Activated T-cell treated with anti-CD3 and anti-CD28 coated beads, Interleukin-2, amount 50 U/mL, for 24 hours (primary cell): ENCODE data around the gene TUBA4B.
"Not testable (repeated sequence)": the region's sequence is repeated elsewhere in the genome, so short reads cannot be mapped to it uniquely, and the experiment has no call there.

ENCODE experiments used
- DNase-seq: peaks from one replicate; pipeline ENCODE4 v3.0.0-alpha.2; 2020
- H3K27ac Mint-ChIP-seq: 2 replicates; pipeline ENCODE4 v1.8.0; 2020; ENCODE audit warnings: mild to moderate bottlenecking, mixed read lengths
- H3K27me3 Mint-ChIP-seq: 2 replicates; pipeline ENCODE4 v1.8.0; 2020; ENCODE audit warnings: mixed read lengths
- H3K36me3 Mint-ChIP-seq: 2 replicates; pipeline ENCODE4 v1.8.0; 2020; ENCODE audit warnings: low read depth, mixed read lengths
- H3K4me1 Mint-ChIP-seq: 2 replicates; pipeline ENCODE4 v1.8.0; 2020; ENCODE audit warnings: low read depth, mixed read lengths
- H3K4me3 Mint-ChIP-seq: 2 replicates; pipeline ENCODE4 v1.8.0; 2020; ENCODE audit warnings: mild to moderate bottlenecking, moderate library complexity, mixed read lengths
- H3K9me3 Mint-ChIP-seq: 2 replicates; pipeline ENCODE4 v1.8.0; 2020; ENCODE audit warnings: mixed read lengths

Gene TUBA4B

DNA sequence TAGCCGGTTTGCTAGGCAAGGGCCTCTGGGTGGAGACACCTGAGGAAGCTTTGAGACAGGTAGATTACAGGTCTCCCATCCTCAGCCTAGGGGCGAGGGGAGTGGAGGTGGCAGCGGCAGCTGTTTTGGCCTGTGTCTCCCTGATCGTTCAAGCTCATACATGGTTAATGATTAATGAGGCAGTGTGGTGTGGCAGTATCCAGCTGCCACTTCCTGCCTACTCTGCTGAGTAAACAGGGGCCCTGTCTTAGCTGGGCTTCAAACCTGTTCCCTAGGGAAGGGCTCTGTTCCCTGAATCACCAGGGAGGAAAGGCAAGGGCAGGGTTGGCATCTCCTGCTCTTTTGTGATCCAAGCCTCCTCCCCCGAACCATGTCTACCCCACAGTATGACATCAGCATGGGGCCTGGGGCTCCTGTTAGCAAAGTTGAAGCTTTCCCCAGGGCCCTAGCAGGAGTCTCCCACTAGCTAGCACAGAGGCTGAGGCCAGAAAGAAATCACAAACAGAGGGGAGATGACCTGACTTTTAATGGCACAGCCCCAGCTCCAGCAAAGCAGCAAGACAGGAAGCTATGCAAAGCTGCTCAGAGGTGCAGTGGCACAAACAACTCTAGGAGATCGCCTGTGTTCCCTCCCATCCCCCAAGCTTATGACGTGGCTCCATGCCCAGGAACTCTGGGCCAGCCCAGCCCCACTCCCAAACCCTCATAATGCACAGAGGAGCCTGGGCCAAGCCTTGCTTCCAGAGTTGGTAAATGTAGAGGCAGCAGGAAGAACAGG lies 3.7 kb upstream of the TUBA4B start:
- H3K4me3 Mint-ChIP-seq: peak overlapping the region; percentile 95

DNA sequence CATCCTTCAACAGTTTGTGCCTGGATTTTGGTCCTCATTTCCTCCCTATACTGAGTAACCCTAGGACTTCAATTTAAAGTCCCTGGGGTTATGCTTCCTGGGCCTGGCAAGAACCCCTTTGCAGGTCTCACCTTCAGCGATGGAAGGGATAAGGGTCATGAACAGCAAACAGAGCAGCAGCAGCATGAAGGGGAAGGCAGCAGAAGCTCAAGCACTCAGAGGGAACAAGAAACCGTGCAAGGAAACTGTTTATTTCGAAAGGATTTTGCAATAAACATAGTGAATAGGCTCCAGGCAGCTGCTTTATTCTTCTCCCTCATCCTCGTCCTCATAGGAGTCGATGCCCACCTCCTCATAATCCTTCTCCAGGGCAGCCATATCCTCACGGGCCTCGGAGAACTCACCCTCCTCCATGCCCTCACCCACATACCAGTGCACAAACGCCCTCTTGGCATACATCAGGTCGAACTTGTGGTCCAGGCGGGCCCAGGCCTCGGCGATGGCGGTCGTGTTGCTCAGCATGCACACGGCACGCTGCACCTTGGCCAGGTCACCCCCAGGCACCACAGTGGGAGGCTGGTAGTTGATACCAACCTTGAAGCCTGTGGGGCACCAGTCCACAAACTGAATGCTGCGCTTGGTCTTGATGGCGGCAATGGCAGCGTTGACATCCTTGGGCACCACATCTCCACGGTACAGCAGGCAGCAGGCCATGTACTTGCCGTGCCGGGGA lies 2.8 kb upstream of the TUBA4B start:
- no peak for DNase-seq
- Mint-ChIP-seq H3K27ac (peak overlapping the region; percentile 92), H3K4me1 (peaks cover 80% of the 10 kb centered on the region), H3K4me3 (peak overlapping the region; percentile 95), H3K9me3 (no peaks in the 10 kb centered on the region), H3K27me3 (no peaks in the 10 kb centered on the region), H3K36me3 (peaks cover 80% of the 10 kb centered on the region)

More for the DNA sequence above, 3.7 kb upstream of the TUBA4B start:
- Mint-ChIP-seq H3K9me3 (no peaks in the 10 kb centered on the region), H3K27ac (peak overlapping the region; percentile 92), H3K4me1 (peaks cover 77% of the 10 kb centered on the region), H3K36me3 (peaks cover 82% of the 10 kb centered on the region), H3K27me3 (no peaks in the 10 kb centered on the region)
- DNase-seq: peak; percentile 51

DNA sequence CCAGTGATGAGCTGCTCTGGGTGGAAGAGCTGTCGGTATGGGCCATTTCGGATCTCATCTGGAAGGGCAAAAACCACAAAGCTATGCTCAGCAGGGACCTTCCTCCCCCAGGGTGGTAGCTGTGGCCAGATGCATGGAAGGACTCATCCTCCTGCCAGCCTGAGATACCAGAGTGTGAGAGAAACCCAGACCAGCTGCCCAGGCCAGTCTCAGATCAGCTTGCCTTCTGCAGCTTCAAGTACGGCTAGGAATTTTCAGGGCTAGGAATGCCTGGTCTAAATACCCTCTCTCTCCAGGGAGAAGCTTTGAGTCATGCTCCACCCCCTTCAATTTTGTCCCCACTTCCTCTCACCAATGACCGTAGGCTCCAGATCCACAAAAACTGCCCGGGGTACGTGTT lies 1.4 kb upstream of the TUBA4B start:
- H3K36me3 Mint-ChIP-seq: peaks cover 70% of the 10 kb centered on the region
- no peaks in the 10 kb centered on the region for H3K27me3 Mint-ChIP-seq
- H3K4me1 Mint-ChIP-seq: peaks cover 82% of the 10 kb centered on the region
- no peaks in the 10 kb centered on the region for H3K9me3 Mint-ChIP-seq
- peak overlapping the region; percentile 95 for H3K4me3 Mint-ChIP-seq
- DNase-seq: no peak
- H3K27ac Mint-ChIP-seq: peak overlapping the region; percentile 97

DNA sequence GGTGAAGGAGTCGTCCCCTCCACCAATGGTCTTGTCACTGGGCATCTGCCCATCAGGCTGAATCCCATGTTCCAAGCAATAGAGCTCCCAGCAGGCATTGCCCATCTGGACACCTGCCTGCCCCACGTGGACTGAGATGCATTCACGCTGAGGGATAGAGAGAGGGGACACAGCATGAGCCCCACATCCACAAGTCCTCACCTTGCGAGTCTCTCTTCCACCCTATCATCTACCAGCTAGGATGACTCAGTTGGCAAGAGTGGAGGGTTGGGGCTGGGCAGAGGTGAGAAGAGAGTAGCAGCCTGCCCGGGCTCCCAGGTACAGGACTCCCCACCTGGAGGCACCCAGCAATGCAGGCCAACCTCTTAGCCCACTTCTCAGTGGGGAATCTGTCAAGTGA lies 959 bp upstream of the TUBA4B start:
- no peaks in the 10 kb centered on the region for H3K27me3 Mint-ChIP-seq
- no peaks in the 10 kb centered on the region for H3K9me3 Mint-ChIP-seq
- H3K4me1 Mint-ChIP-seq: peaks cover 78% of the 10 kb centered on the region
- peak; percentile 58 for DNase-seq
- peak overlapping the region; percentile 97 for H3K27ac Mint-ChIP-seq
- peaks cover 66% of the 10 kb centered on the region for H3K36me3 Mint-ChIP-seq
- peak overlapping the region; percentile 95 for H3K4me3 Mint-ChIP-seq

DNA sequence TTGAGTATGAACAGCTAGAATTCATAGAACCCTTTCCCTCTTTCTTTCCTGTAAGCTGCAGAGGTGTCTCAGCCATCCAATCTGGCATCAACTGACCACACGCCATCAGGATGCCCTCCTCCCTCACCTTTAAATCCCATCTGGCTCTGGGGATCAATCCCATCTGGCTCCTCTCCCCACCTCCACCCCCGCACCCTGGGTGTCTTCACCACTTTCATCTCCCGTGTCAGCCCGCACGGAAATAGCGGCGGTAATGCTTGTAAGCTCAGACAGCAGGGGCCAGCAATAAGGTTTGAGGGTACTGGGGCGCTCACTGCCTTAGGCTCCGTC lies 508 bp upstream of the TUBA4B start:
- DNase-seq: no peak
- peak overlapping the region; percentile 97 for H3K27ac Mint-ChIP-seq
- no peaks in the 10 kb centered on the region for H3K9me3 Mint-ChIP-seq
- no peaks in the 10 kb centered on the region for H3K27me3 Mint-ChIP-seq
- H3K36me3 Mint-ChIP-seq: peaks cover 61% of the 10 kb centered on the region
- H3K4me3 Mint-ChIP-seq: peak overlapping the region; percentile 95
- peaks cover 74% of the 10 kb centered on the region for H3K4me1 Mint-ChIP-seq

DNA sequence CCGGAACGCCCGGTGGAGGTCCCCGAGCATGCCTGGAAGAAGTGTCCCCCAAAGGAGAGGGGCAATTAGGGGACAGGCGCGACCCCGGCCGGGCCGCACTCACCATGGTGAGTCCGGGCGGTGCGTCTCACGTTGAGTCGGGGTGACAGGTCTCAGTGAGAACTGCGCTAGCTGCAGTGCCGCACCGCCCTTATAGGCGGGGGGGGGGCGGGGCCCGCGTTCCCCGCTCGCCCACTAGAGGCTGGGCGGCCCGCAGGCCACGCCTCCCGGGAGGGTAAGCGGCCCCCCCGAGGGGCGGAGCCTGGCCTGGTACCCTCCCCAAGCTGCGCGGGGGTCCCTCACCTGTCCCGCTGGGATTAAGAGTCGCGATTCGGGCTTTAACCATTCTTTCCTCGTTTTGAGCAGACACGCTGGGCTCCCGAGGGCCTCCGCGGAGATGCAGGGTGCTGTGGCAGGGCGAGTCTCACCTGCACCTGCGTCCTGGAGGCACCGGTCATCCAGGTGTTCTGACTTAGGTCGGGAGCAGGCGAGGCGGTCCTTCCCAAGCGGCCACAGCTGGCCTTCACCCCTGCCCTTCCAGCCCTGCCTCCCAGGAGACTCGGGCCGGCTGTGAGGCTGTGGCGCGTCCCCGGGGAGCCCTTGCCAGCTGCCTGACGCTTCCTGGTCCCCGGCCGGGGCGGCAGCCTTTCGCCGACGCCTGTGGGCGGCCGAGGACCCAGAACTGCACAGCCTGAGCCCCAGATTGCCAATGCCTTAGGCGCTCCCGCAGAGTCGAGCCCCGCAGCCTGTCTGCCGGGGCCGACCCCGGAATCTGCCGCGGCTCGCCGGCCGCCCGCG lies 928 bp downstream of the TUBA4B start, which contains the start of gene TUBA4A:
Gene TUBA4A, minus strand, starts transcription at position 166 of the 837 bp plus-strand sequence. Its CDS starts 60 bp downstream, at position 106.
- Mint-ChIP-seq H3K9me3 (no peaks in the 10 kb centered on the region), H3K27ac (peak within 1 kb of the TSS; percentile 99), H3K27me3 (no peaks in the 10 kb centered on the region), H3K36me3 (peaks cover 47% of the 10 kb centered on the region), H3K4me1 (peaks cover 59% of the 10 kb centered on the region), H3K4me3 (peak within 1 kb of the TSS; percentile 95)
- peak; percentile 94 for DNase-seq

DNA sequence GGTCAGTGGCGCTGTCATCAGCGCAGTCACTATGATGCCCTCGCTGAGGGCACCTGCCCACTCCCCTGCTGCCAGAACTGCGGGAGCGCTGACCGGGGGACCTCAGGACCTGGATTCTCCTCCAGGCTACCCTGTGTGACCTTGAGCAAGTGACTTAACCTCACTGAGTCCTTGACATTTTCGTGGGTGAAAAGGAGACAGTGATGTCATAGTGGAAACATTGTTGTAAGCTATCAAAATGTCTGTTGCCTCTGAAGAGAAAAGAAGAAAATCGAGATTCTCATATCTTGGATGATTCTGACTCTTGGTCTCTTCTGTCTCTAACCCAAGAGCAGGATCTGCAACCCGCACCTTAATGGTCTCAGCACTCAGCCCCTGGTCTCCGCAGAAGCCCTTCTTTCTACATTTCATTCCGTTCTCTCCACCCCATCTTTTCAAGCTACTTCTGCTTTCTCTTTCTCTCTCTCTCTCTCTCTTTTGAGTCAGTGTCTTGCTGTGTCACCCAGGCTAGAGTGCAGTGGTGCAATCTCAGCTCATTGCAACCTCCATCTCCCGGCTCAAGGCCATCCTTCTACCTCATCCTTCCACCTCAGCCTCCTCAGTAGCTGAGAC lies 1.7 kb downstream of the TUBA4B start:
- H3K4me3 Mint-ChIP-seq: peak overlapping the region; percentile 95
- peaks cover 40% of the 10 kb centered on the region for H3K36me3 Mint-ChIP-seq
- no peaks in the 10 kb centered on the region for H3K9me3 Mint-ChIP-seq
- H3K4me1 Mint-ChIP-seq: peaks cover 52% of the 10 kb centered on the region
- H3K27me3 Mint-ChIP-seq: no peaks in the 10 kb centered on the region
- peak overlapping the region; percentile 99 for H3K27ac Mint-ChIP-seq
- peak; percentile 78 for DNase-seq

DNA sequence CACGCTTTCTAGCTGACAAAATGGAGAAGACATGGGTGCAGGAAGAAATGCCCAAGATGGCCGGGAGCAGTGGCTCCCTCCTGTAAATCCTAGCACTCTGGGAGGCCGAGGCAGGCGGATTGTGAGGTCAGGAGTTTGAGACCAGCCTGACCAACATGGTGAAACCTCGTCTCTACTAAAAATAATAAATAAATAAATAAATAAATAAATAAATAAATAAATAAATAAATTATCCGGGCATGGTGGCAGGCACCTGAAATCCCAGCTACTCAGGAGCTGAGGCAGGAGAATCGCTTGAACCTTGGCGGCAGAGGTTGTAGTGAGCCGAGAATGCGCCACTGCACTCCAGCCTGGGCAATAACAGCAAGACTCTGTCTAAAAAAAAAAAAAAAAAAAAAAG lies 5.9 kb downstream of the TUBA4B start:
- H3K4me3 Mint-ChIP-seq, H3K27ac Mint-ChIP-seq, H3K27me3 Mint-ChIP-seq, H3K36me3 Mint-ChIP-seq, DNase-seq, H3K9me3 Mint-ChIP-seq: not testable (repeated sequence)
- H3K4me1 Mint-ChIP-seq: peaks cover 20% of the 10 kb centered on the region

DNA sequence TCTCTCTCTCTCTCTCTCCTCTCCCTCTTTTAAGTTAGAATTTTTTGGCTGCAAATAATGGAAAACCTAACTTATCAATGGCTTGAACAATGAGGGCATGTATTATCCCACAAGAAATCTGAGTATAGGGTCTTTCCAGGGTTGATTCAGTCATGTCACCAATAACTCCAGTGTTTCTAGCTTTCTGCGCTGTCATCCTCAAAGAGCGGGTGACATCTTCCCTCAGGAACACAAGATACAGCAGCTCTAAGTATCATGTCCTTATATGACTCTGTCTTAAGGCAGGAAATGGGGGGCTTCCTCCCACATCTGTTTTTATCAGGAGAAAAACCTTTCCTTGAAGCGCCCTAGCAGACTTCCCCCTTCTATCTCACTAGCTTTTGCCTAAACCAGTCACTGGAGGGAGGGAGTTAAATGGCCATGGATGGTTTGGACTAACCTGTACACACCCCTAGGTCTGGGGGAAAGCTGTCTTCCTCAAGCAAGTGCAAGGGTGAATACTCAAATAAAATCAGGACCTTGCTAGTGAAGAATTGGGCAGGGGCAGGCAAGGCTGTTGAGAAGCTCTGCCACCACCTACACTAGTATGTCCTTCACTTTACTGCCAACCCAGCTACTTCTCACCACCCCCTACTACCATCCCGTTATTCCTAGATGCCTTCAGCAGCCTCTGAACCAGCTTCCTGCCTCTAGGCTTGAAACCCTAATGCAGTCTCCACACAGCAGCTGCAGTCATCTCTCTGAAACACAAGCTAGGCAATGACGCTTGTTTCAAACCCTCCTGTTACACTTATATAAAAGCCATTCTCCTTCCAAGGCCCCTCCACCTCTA lies 8.2 kb downstream of the TUBA4B start:
- Mint-ChIP-seq H3K4me1 (peaks cover 2% of the 10 kb centered on the region), H3K36me3 (no peaks in the 10 kb centered on the region), H3K4me3 (no peak overlapping the region), H3K27me3 (no peaks in the 10 kb centered on the region), H3K27ac (no peak overlapping the region), H3K9me3 (no peaks in the 10 kb centered on the region)
- no peak for DNase-seq

DNA sequence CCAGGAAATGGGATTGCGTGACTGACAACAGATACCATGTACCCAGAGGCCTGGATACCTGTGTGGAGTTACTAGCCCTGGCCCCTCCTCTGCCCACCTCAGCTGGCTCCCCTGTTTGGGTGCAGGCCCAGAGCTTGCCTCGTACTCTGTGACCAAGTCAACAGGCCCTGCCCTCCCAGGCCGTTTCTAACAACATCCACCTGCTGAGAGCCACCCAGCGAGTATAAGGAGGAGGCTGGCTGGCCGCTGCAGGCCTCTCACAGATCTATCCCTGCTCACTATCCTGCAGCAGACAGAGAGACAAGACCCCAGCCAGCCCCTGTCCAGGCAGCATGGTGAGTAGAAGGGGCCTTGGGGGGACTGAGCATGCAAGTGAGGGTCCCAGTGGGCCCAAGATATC lies 13.2 kb downstream of the TUBA4B start:
- DNase-seq: no peak
- H3K4me1 Mint-ChIP-seq: no peaks in the 10 kb centered on the region
- H3K27me3 Mint-ChIP-seq: no peaks in the 10 kb centered on the region
- no peaks in the 10 kb centered on the region for H3K9me3 Mint-ChIP-seq
- no peaks in the 10 kb centered on the region for H3K36me3 Mint-ChIP-seq
- no peak overlapping the region for H3K27ac Mint-ChIP-seq
- H3K4me3 Mint-ChIP-seq: no peak overlapping the region

DNA sequence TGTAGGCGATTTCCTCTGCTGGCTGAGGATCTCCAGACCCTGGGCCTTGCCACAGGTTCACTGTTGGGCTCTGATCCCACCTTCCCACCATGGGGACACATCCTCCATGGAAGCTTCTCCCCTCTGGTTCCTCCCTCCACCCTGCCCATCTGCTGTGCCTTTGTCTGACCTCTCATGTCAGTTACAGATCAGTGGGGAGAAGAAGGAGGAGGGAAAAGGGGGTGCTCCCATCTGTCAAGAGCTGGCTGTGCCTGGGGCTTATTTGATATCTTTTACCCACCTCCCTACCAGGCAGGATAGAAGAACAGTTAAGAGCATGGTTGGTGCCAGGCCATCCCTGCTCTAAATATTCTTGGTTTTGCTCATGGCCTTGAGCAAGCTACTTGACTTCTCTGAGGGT lies 13.8 kb downstream of the TUBA4B start:
- DNase-seq: no peak
- H3K4me3 Mint-ChIP-seq: no peak overlapping the region
- H3K4me1 Mint-ChIP-seq: no peaks in the 10 kb centered on the region
- H3K36me3 Mint-ChIP-seq: no peaks in the 10 kb centered on the region
- no peaks in the 10 kb centered on the region for H3K9me3 Mint-ChIP-seq
- no peaks in the 10 kb centered on the region for H3K27me3 Mint-ChIP-seq
- H3K27ac Mint-ChIP-seq: no peak overlapping the region

DNA sequence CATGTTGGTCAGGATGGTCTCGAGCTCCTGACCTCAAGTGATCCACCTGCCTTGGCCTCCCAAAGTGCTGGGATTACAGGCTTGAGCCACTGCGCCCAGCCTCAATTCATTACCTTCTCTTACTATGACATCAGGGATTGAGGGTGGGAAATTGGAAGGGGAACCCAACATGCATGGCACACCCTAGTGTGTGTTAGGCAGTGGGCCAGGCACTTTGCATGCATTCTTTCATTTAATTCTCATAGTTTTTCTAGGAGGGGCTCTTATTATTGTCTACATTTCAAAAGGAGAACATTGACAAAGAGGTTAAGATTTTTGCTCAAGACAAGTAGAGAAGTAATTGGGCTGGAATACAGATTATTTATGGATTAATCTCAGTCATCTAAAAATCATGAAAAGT lies 15.3 kb downstream of the TUBA4B start:
- Mint-ChIP-seq H3K36me3 (no peaks in the 10 kb centered on the region), H3K27ac (no peak overlapping the region), H3K4me3 (no peak overlapping the region), H3K4me1 (no peaks in the 10 kb centered on the region), H3K27me3 (no peaks in the 10 kb centered on the region), H3K9me3 (no peaks in the 10 kb centered on the region)
- DNase-seq: no peak

DNA sequence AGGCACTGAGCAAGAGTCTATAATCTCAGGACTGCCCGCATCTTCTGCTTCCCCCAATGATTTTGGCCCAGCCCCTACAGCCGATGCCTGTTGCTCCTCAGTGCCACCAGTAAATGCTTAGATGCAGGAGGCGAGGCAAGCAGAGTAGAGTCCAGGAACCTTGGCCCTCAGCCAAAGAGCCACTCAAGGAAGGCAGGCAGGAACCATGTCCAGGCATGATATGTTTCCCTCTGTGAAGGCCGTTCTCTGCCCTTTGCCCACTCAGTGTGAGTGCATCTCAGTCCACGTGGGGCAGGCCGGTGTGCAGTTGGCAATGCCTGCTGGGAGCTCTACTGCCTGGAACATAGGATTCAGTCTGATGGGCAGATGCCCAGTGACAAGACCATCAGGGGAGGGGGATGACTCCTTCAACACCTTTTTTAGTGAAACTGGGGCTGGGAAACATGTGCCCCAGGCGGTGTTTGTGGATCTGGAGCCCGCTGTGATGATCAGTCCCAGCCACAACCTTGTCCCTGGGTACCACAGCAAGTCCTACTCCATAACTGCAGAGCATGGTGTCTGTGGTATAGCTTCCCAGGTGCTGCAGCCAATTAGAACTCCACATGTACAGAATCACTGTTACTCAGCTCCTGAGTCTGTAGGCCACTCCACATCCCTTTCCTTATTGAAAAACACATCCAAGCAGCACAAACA lies 16.5 kb downstream of the TUBA4B start:
- Mint-ChIP-seq H3K27ac (no peak overlapping the region), H3K36me3 (no peaks in the 10 kb centered on the region), H3K9me3 (no peaks in the 10 kb centered on the region), H3K4me1 (no peaks in the 10 kb centered on the region), H3K27me3 (no peaks in the 10 kb centered on the region), H3K4me3 (no peak overlapping the region)
- no peak for DNase-seq
